Measurements from ENCODE around the gene KLHL29. TPM values are rescaled to one million over a fixed set of nuclear protein-coding genes. Genes with fewer than 3 reads are reported as not detected.

KLHL29 gene
- 12.9 TPM for total RNA-seq
- long read RNA-seq, full-length matches to known transcripts: 1 of 48 reads
- long read RNA-seq, partial matches to known transcripts: 19 of 48 reads
- long read RNA-seq, other reads (novel, unspliced or antisense): 28 of 48 reads

- H3K27me3 ChIP-seq (ENCODE audit: low read depth): peaks cover 23% of the 10 kb centered on the region
Measured at GRCh38 chr2:23384551-23385343, at the start of gene KLHL29. TSS of gene KLHL29 (plus strand) at chr2:23385179. CDS start at chr2:23562197, 177,018 bp downstream.

GRCh38 chr2:23335550-23335949 is 49.4 kb upstream of the KLHL29 start:
- ATAC-seq (no peak), DNase-seq (no peak)
- Histone ChIP-seq H3K9me3 (no peaks in the 10 kb centered on the region), H3K4me1 (no peaks in the 10 kb centered on the region), H3K36me3 (no peaks in the 10 kb centered on the region), H3K4me3 (no peak overlapping the region), H3K27ac (no peak overlapping the region), H3K27me3 (ENCODE audit: low read depth) (no peaks in the 10 kb centered on the region)
- intact Hi-C loops (cut with DNase I): no loop called here
- no peak for TF ChIP-seq CTCF (IDR thresholded peaks at IDR 0.05)

More at GRCh38 chr2:23384551-23385343, at the start of gene KLHL29:
- Histone ChIP-seq H3K36me3 (no peaks in the 10 kb centered on the region), H3K27ac (peak within 1 kb of the TSS; percentile 80), H3K4me1 (peaks cover 19% of the 10 kb centered on the region), H3K4me3 (peak within 1 kb of the TSS; percentile 68), H3K9me3 (no peaks in the 10 kb centered on the region)
- ATAC-seq (peak; percentile 71 to 78), DNase-seq (peak; percentile 88)
- no peak for TF ChIP-seq CTCF (IDR thresholded peaks at IDR 0.05)
- intact Hi-C loops (cut with DNase I): no loop called here

GRCh38 chr2:23342075-23342474 is 42.9 kb upstream of the KLHL29 start:
- Histone ChIP-seq H3K4me3 (no peak overlapping the region), H3K9me3 (no peaks in the 10 kb centered on the region), H3K27ac (no peak overlapping the region), H3K4me1 (no peaks in the 10 kb centered on the region), H3K36me3 (no peaks in the 10 kb centered on the region), H3K27me3 (ENCODE audit: low read depth) (no peaks in the 10 kb centered on the region)
- no peak for DNase-seq
- TF ChIP-seq CTCF (IDR thresholded peaks at IDR 0.05): no peak
- ATAC-seq: no peak
- intact Hi-C loops (cut with DNase I): no loop called here

- no peak for TF ChIP-seq CTCF (IDR thresholded peaks at IDR 0.05)
- no peak for DNase-seq
- no peak for ATAC-seq
- Histone ChIP-seq H3K4me3 (no peak overlapping the region), H3K27ac (no peak overlapping the region), H3K27me3 (ENCODE audit: low read depth) (no peaks in the 10 kb centered on the region), H3K9me3 (no peaks in the 10 kb centered on the region), H3K36me3 (no peaks in the 10 kb centered on the region), H3K4me1 (peaks cover under 1% of the 10 kb centered on the region)
- intact Hi-C loops (cut with DNase I): no loop called here
Measured at GRCh38 chr2:23346029-23346428, 39.0 kb upstream of the KLHL29 start.

GRCh38 chr2:23346781-23347180 is 38.2 kb upstream of the KLHL29 start:
- no peak overlapping the region for H3K27ac ChIP-seq
- no peaks in the 10 kb centered on the region for H3K9me3 ChIP-seq
- TF ChIP-seq CTCF (IDR thresholded peaks at IDR 0.05): no peak
- peaks cover 8% of the 10 kb centered on the region for H3K4me1 ChIP-seq
- intact Hi-C loops (cut with DNase I): no loop called here
- ATAC-seq: no peak
- no peak for DNase-seq
- peaks cover 6% of the 10 kb centered on the region for H3K27me3 ChIP-seq (ENCODE audit: low read depth)
- no peak overlapping the region for H3K4me3 ChIP-seq
- no peaks in the 10 kb centered on the region for H3K36me3 ChIP-seq
